Measurements from ENCODE around the gene HMOX1. TPM values are rescaled to one million over a fixed set of nuclear protein-coding genes. Genes with fewer than 3 reads are reported as not detected.

HMOX1 gene
- total RNA-seq, 1 experiment from 2014 or later: 12.1 TPM

DNA sequence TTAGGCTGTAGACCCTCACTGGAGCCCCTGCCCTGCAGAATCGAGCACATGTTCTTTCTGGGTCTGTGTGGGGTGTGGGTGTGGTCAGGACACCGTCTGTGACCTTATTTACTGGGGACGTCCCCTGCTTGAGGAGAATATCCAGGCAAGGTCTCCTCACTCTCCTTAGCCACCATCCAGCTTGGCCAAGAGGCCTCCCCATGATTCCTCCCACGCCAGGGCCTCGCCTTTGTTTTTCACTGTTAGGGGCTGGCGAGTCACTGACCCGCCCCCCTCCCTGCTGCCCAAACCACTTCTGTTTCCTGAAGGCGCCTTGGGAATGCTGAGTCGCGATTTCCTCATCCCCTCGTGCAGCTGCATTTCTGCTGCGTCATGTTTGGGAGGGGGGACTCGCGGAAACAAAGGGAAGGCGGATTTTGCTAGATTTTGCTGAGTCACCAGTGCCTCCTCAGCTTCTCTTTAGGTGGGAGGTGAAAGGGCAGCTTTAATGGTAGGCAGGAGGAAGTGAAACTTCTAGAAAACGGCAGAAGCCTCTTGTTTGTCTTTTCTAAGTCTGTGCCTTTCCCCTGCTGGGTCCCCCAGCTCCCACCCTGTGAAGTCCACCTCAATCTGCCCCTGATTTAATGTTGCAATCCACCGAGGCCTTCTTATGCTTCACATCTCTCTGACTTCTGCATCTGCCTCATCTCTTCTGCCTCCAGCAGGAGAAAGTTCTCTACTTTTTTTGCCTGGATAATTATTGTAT is 4.0 kb upstream of the HMOX1 start (continued):
- TF ChIP-seq, protein P1, sequence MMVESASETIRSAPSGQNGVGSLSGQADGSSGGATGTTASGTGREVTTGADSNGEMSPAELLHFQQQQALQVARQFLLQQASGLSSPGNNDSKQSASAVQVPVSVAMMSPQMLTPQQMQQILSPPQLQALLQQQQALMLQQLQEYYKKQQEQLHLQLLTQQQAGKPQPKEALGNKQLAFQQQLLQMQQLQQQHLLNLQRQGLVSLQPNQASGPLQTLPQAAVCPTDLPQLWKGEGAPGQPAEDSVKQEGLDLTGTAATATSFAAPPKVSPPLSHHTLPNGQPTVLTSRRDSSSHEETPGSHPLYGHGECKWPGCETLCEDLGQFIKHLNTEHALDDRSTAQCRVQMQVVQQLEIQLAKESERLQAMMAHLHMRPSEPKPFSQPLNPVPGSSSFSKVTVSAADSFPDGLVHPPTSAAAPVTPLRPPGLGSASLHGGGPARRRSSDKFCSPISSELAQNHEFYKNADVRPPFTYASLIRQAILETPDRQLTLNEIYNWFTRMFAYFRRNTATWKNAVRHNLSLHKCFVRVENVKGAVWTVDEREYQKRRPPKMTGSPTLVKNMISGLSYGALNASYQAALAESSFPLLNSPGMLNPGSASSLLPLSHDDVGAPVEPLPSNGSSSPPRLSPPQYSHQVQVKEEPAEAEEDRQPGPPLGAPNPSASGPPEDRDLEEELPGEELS (CRISPR knock-in tag; IDR thresholded peaks at IDR 0.05): peak; percentile 80; the same call in 1 of the 2 replicates
- TF ChIP-seq, protein P2, sequence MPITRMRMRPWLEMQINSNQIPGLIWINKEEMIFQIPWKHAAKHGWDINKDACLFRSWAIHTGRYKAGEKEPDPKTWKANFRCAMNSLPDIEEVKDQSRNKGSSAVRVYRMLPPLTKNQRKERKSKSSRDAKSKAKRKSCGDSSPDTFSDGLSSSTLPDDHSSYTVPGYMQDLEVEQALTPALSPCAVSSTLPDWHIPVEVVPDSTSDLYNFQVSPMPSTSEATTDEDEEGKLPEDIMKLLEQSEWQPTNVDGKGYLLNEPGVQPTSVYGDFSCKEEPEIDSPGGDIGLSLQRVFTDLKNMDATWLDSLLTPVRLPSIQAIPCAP (CRISPR knock-in tag; IDR thresholded peaks at IDR 0.05): 0 out of 2 replicates have a peak, but pooled peaks have one; percentile 24
- TF ChIP-seq HMGXB4 (CRISPR knock-in tag; IDR thresholded peaks at IDR 0.05) (no peak), ZNF396 (CRISPR knock-in tag; IDR thresholded peaks at IDR 0.05; ENCODE audit: borderline replicate concordance) (no peak), GTF2I (CRISPR knock-in tag; conservative IDR thresholded peaks at IDR 0.05) (no peak), SOX15 (CRISPR knock-in tag; IDR thresholded peaks at IDR 0.05) (no peak), FOXJ3 (CRISPR knock-in tag; IDR thresholded peaks at IDR 0.05; ENCODE audit: borderline replicate concordance) (no peak), TP53 (CRISPR knock-in tag; IDR thresholded peaks at IDR 0.05) (no peak; the same call in 1 of the 2 replicates), ZNF232 (CRISPR knock-in tag; IDR thresholded peaks at IDR 0.05) (0 out of 2 replicates have a peak, but pooled peaks have one; percentile 31), ZNF263 (CRISPR knock-in tag; IDR thresholded peaks at IDR 0.05; ENCODE audit: low read depth) (no peak), FOXK1 (CRISPR knock-in tag; IDR thresholded peaks at IDR 0.05) (peak; percentile 96), USF2 (CRISPR knock-in tag; IDR thresholded peaks at IDR 0.05) (0 out of 2 replicates have a peak, but pooled peaks have one; percentile 44), IRF2 (CRISPR knock-in tag; IDR thresholded peaks at IDR 0.05; ENCODE audit: borderline replicate concordance, low read depth) (no peak), ETV6 (CRISPR knock-in tag; IDR thresholded peaks at IDR 0.05) (peak; percentile 92), NFE2L1 (CRISPR knock-in tag; IDR thresholded peaks at IDR 0.05) (peak; percentile 98), ATF2 (CRISPR knock-in tag; IDR thresholded peaks at IDR 0.05; ENCODE audit: borderline replicate concordance, low read depth) (no peak), SP1 (CRISPR knock-in tag; conservative IDR thresholded peaks at IDR 0.05) (peak; percentile 50; the same call in 1 of the 2 replicates)
- TF ChIP-seq, protein P3, sequence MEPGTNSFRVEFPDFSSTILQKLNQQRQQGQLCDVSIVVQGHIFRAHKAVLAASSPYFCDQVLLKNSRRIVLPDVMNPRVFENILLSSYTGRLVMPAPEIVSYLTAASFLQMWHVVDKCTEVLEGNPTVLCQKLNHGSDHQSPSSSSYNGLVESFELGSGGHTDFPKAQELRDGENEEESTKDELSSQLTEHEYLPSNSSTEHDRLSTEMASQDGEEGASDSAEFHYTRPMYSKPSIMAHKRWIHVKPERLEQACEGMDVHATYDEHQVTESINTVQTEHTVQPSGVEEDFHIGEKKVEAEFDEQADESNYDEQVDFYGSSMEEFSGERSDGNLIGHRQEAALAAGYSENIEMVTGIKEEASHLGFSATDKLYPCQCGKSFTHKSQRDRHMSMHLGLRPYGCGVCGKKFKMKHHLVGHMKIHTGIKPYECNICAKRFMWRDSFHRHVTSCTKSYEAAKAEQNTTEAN (CRISPR knock-in tag; IDR thresholded peaks at IDR 0.05): no peak

All from WTC11 (cell line).